Measurements from ENCODE around the gene DAP.

DAP gene

GRCh38 chr5:10688651-10689171 lies 72.3 kb downstream of the DAP start:
- no peak for DNase-seq

DNA sequence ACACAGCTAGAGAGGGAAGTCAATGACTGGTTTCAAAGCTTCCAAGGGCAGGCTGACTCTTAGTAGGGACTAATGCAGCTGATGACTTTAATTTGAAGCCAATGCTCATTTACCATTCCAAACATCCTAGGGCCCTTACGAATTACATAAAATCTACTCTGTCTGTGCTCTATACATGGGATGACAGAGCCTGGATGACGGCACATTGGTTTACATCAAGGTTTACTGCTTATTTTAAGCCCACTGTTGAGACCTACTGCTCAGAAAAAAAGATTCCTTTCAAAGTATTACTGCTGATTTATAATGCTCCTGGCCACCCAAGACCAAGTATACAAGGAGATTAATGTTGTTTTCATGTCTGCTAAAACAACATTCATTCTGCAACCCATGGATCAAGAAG lies 74.1 kb downstream of the DAP start:
- DNase-seq, result no peak

DNA sequence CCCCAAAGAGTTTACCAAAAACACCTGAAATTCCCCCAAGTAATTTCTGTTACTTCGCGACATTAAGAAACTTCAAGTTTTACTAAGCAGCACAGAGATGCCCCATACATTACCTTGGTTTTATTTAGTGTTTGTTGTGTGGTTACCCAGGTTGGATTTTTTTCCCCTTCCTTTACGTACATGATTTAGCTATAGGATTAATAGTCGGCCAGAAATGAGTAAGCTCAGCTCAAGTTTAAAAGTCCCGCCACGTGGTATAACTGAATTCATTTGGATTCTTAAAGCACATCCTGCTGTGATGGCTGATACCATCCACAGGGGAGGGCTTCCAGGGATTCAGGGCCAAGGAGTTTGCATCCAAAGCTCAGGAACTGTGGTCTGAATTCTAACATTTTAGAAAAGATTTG lies 75.9 kb downstream of the DAP start:
- DNase-seq, result no peak

DNA sequence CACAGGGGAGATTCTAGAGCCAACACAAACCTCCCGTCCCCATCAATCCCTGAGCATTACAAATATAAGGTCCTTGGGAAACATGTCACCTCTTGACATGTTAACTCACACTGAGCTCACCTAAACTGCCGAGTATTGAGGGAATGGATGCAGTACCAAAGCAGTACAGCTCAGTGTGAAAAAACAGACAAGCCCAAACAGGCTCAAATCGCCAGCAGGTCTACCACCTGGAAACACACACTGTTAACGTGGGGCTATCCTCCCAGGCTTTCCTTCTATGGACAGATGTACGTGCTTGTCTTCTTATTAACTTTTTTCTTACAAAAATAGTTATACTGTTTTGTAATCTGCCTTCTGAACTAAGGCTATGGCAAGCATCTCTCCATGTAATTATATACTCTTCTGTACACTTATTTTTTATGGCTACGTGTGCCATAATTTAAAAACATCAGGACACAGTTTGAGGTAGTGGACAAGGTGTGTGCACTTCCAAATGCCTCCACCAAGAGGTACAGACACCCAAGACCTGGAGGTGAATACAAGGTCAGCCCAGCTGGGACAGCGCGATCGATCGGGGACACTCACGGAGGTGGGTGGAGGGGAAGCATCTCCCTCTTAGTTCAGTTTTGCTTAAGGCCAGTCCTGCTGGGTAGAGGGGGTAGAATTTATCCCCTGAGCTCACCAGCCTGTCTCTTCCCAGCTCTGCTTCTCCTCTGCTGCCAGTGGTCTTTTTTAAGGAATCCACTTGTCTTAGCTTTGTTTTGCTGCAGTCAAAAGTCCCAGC lies 76.5 kb downstream of the DAP start:
- DNase-seq, result no peak

- no peak for DNase-seq
Measured at GRCh38 chr5:10682801-10683525, 78.1 kb downstream of the DAP start.

DNA sequence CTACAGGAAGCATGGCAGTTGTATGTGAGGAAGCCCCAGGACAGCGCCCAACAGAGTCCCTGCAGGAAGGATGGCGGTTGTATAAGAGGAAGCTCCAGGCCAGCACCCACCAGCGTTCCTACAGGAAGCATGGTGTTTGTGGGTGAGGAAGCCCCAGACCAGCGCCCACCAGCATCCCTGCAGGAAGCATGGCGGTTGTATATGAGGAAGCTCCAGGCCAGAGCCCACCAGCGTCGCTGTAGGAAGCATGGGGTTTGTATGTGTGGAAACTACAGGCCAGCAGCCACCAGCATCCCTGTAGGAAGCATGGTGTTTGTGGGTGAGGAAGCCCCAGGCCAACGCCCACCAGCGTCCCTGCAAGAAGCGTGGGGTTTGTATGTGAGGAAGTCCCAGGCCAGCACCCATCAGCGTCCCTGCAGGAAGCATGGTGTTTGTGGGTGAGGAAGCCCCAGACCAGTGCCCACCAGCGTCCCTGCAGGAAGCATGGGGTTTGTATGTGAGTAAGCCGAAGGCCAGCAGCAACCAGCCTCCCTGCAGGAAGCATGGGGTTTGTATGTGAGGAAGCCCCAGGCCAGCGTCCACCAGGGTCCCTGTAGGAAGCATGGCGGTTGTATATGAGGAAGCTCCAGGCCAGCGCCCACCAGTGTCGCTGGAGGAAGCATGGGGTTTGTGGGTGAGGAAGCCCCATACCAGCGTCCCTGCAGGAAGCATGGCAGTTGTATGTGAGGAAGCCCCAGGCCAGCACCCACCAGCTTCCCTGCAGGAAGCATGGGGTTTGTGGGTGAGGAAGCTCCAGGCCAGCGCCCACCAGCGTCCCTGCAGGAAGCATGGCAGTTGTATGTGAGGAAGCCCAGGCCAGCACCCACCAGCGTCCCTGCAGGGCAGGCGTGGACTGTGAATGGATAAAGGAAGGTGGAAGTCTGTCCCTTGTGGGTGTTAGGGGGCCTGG lies 79.0 kb downstream of the DAP start:
- no peak for DNase-seq

DNA sequence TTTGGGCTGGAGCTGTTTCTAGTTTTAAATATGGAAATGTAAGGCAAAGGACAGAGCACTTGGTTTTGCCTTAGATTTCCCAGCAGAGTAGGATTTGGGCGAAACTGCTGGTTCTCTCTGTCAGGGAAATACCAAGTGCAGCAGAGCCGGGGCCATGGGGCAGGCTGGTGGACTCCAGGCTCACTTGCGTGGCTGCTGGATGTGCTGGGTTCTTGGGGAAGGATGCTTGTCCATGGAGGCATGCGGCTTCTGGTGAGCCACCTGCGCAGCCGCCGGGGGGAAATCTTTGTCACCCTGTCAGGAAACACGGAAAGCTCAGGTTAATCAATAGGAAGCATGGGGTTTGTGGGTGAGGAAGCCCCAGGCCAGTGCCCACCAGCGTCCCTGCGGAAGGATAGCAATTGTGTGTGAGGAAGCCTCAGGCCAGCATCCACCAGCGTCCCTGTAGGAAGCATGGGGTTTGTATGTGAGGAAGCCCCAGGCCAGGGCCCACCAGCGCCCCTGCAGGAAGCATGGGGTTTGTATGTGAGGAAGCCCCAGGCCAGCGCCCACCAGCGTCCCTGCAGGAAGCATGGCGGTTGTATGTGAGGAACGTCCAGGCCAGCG lies 80.1 kb downstream of the DAP start:
- no peak for DNase-seq

- no peak for DNase-seq
Measured at GRCh38 chr5:10679336-10679988, 81.6 kb downstream of the DAP start.

- DNase-seq, result no peak
Measured at GRCh38 chr5:10678244-10678643, 82.8 kb downstream of the DAP start.

DNA sequence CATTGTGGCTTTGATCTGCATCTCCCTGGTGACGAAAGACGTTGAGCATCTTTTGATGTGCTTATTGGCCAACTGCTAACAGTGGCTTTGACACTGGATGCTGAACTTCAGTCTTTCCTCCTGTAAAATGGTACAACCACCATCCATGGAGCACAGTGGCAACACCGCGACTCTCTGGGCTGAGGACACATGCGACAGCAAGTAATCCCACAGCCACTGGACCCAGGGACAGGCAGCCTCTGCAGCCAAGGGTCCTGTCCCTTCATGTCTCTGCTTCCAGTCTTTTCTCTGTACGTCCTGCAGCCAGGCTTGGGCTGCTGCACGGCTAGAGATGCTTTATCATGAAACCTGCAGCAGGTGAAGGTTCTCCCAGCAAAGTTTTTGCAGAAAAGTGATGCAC lies 83.5 kb downstream of the DAP start:
- no peak for DNase-seq

DNA sequence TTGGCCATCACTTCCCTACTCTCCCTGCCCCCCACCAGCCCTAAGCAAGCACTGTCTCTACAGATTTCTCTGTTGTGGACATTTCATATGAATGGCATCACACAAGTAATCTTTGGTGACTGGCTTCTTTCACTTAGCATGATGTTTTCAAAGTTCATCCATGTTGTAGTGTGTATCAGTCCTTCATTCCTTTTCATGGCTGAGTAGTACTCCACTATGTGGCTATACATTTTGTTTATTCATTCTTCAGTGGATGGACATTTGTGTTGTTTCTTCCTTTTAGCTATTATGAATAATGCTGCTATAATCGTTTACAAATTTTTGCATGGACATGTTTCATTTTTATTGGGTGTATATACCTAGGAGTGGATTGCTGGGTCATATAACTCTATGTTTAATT lies 84.1 kb downstream of the DAP start:
- no peak for DNase-seq

GRCh38 chr5:10676224-10676623 lies 84.8 kb downstream of the DAP start:
- no peak for DNase-seq

DNA sequence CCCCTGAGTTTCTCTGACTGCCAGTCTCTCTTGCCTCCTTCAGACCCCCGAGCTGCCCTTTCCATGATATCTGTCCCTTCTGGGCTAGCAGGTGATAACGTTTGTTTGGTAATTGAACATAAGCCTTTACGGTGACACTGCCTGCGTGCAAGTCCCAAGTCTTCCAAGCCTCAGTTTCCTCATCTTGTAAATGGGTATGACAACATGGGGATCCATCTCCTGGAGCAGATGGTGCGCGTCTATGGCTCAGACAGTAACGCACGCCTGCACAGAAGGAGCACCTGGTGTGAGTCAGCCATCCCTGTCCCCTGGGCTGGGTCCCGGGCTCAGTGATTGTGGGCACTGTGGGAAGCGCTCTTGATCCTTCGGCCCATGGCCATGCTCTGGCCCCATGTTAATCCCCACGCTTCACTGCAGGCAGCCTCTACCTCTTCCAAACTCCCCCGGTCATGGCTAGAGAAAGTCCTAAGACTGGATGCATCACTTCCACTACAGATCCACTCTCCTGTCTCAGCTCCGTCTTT lies 85.8 kb downstream of the DAP start:
- no peak for DNase-seq

DNA sequence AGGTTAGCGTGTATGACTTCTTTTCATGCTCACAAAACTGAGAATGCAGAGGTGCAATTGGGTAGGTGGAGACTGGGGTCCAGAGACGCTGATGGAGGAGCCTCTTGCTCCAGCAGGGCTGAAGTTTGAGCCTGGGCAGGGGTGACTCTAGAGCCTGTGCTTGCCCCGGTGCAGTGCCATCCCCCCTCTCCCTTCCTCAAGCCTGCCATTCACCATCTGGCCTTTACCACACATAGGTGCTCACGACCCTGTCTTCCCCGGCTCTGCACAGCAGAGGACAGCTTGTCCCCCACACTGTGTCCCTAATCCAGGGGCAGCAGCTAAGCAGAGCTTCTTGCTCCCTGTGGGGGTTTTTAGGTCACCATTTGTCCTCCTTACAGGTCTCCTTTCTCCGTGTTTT lies 86.5 kb downstream of the DAP start:
- DNase-seq, result no peak

DNA sequence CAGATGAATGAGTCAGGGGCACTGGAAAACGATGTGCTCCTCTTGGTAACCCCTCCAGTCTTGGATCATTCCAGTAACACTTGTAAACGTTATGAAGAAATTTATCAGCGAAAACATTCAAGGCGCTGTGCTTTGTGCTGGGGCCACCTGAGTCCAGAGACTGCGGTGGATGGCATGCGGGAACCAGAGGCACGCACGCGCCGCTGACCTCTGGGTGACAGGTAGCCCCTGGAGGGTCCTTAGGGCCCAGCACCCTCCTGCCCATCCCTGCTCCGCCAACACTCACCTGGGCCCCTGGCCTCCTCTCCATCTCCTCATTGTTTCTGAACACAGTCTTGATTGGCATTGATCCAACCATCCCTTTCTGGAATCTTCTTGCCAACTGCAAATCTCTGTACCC lies 86.9 kb downstream of the DAP start:
- no peak for DNase-seq

DNA sequence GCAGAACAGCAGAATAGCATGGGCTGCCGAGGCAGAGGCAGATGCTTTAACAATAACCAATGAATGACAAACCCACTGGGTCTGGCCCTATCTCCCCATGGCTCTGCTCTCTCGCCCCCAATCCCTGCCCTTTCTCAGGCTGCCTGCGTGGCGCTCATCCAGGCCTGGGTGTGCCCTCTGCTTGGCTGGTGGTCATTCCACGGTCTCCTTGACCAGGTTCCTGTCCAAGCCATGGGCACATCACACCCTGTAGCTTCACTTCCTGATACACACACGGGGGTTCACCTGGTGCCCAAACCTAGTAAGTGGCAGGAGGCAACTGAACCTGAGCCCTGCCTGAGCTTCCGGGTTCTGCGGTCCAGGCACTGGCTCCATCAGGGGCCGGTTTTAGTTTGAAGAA lies 87.6 kb downstream of the DAP start:
- DNase-seq, result no peak

GRCh38 chr5:10673017-10673389 lies 88.0 kb downstream of the DAP start:
- DNase-seq, result no peak

DNA sequence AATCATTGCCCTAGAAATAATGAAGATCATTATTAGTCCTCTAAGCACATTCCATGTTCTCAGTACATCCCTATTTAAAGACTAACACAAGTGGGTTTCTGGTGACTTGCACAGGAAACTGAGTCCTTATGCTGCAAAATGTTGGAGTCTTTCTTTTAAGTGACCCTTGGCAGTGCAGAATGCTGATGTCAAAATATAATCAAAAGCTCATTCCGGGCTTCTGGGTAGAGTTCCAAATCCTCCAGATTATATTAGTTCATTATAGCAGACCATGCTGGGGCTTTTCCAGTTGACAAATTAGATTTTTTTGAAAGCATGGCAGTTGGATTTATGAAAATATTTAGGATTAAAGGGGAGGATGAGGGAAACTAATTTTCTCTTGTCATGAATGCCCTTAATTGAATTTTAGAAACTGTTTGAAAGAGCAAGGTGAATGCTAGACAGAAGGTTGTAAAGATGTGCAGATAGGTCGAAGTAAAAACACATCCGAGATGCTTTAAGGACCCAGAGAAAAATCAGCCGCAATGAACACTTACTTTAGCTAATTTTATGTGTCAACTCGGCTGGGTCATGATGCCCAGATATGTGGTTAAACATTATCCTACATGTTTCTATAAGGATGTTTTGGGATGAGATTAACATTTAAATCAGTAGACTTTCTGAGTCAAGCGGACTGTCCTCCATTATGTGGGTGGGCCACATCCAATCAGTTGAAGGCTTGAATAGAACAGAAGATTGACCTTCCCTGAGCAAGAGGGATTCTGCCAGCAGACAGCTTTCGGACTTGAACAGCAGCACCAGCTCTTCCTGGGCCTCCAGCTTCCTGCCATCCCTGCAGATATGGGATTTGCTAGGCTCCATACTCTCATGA lies 88.7 kb downstream of the DAP start:
- no peak for DNase-seq

GRCh38 chr5:10671041-10672008 lies 89.7 kb downstream of the DAP start:
- no peak for DNase-seq

DNA sequence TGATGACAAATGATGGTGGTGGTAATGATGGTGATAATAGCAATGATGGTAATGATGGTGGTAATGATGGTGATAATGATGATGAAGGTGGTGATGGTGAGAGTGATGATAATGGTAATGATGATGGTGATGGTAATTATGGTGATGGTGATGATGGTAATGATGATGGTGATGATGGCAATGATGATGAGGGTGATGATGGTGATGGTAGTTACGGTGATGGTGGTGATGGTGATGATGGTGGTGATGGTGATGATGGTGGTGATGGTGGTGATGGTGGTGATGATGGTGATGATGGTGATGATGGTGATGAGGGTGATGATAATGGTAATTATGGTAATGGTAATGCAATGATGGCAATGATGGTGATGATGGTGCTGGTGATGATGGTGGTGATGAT lies 91.1 kb downstream of the DAP start:
- no peak for DNase-seq

All from GF-D8 (cell line).